RKO (cell line): ENCODE measurements around the gene UBL4A.

ENCODE experiments used
- DNase-seq: peaks from one replicate; pipeline ENCODE4 v3.0.0-alpha.2; 2016; ENCODE audit warnings: low spot score

The UBL4A gene

GRCh38 chrX:154486396-154487207, at the start of gene UBL4A:
Gene UBL4A, minus strand, starts transcription at chrX:154486615. Its CDS starts 31 bp downstream, at chrX:154486584.
- DNase-seq = peak; percentile 61

GRCh38 chrX:154535892-154536291, 49.5 kb upstream of the UBL4A start:
- DNase-seq = no peak

- DNase-seq = peak; percentile 87
Observed at GRCh38 chrX:154534526-154535322, 48.3 kb upstream of the UBL4A start.

DNA sequence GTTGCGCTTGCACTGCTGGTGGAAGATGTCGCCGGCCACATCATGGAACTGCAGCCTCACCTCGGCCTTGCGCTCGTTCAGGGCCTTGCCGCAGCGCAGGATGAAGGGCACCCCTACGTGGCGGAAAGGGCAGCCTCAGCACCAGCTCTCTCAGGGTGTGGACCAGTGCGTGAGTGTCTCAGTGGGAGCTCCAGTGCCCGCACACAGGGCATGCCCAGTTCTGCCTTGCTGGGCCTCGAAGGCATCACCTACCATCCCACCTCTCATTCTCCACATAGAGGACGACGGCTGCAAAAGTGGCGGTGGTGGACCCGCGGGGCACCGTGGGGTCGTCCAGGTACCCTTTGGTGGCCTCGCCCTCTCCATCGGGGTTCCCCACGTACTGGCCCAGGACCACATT, 46.3 kb upstream of the UBL4A start:
- DNase-seq = no peak

GRCh38 chrX:154531626-154532025, 45.2 kb upstream of the UBL4A start:
- no peak for DNase-seq

- DNase-seq = no peak
Observed at GRCh38 chrX:154530286-154530685, 43.9 kb upstream of the UBL4A start.

GRCh38 chrX:154529206-154529612, 42.8 kb upstream of the UBL4A start:
- no peak for DNase-seq

DNA sequence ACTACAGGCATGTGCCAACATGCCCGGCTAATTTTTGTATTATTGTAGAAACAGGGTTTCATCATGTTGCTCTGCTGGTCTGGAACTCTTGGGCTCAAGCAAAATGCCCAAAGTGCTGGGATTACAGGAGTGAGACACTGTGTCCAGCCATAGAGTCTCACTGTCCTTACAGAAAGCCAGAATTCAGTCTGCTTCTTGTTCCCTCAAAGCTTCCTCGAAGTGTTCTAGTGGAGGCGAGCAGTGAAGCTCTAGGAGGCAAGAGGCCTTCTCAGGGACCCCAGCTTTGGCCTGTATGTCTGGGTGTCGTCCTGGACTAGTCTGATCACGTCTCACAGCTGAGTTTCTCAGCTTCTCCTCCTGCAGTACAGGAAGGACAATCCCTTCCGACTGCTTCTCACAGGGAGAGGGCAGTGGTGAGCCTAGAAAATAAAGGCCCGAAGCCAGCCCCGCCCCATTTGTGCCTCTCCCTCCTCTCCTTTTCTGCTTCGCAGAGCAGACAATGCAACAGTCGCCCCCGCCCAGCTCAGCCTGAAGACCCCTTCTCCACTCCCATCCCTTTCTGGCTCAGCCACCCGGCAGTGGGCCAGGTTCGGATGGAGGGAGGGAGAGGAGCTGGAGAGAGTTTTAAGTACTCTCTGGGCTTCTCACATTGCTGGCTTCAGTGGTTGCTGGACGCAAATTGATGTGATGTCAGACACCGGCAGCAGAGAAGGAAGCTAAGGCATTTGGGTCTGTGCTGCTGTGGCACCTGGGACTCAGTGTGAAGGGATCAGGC, 40.7 kb upstream of the UBL4A start:
- DNase-seq = peak; percentile 82

DNA sequence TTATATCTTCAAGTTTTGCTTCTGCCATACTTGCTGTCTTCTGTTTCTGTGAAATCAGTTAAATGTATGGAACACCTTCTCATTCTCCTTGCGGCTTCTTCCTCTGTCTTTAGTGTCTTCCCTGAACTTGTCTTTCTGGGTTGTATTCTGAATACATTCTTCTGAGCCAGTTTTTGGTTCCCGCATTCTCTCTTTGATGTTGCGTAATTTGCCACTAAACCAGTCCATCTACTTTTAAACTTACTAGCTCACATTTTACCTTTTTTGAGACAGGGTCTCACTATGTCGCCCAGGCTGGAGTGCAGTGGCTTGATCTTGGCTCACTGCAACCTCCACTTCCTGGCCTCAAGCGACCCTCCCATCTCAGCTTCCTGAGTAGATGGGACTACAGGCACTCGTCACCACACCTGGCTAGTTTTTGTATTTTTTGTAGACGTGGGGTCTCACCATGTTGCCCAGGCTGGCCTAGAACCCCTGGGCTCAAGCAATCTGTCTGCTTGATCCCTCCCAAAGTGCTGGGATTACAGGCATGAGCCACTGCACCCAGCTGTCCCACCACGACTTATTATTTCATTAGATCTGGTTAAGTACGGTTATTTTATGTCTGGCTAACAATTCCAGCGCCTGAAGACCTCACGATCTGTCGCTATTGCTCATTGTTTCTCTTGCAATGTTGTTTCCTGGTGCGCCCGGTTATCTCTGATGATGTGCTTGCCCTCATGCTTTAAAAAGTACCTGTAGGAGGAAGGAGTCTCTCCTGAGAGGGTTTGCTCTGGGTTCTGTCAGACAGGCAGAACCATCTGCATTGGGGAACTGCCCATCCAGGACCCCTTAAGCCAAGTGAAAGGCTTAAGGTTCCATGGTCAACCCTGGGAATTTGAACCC, 39.4 kb upstream of the UBL4A start:
- DNase-seq = no peak

GRCh38 chrX:154519389-154519788, 33.0 kb upstream of the UBL4A start:
- no peak for DNase-seq

DNA sequence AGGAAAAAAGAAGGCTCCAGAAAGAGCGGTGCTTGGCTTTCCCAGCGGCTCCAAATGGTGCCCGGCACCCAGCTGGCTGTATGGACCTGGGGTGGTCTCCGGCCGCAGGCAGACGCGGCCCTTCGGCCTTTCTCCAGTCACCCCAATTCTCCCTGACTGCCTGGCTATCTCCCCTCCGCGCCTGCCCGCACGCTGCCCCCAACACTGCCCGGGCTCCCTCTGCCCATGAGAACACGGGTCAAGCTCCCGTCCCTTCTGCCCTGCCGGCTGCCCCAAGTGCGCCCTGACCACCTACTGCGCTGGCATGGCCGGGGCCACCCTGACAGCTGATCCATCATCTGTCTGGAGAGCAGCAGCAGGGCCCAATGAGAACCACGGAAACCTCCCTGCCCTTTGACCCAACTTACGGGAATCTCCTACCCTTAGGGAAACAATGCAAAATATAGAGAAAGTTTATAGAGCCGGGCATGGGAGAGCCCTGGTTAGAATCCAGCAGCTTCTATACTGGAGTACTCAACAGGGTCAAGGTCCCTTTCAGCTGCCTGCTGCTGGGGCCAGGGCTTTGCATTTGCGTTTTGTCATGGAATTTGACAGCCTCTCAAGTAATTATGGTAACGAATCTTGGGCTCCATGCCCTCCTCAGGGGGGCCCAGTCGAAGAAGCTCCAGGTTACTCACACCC, 30.8 kb upstream of the UBL4A start:
- no peak for DNase-seq

- no peak for DNase-seq
Observed at GRCh38 chrX:154516656-154517100, 30.3 kb upstream of the UBL4A start.

DNA sequence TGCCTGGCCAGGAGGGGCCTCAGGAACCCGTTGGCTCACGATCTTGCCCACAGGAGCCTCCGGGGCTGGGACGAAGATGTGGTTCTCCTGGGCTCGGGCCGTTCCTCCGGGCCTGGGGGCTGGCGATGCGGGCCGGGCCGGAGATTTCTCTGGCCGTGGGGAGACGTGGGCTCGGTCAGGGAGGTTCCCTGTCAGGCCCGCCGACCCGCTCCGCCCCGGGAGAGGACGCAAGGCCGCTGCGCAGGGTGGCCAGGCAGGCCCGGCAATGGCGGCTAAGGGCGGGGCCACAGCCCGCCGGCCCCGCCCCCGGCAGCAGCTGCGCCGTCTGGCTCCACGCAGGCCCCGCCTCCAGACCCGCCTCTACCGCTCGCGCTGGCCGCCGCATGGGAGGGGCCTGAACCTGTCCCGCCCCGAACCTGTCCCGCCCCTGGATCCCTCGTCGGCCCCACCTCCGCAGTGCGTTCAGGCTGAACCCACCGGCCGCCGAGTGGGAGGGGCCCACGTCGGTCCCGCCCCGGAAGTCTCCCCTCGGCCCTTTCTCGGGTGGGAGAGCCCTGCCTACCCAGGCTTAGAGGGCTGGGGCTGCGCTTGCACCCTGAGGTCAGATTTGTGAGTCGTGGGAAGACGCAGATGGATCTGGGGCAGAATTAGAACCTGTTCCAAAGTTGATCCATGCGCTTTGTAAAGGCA, 29.7 kb upstream of the UBL4A start, which contains the start of gene FAM3A:
FAM3A (minus strand) TSS at position 267 of the 690 bp plus-strand sequence. CDS start 460 bp downstream, outside the sequence.
- DNase-seq = peak; percentile 85

GRCh38 chrX:154515090-154515965, 28.9 kb upstream of the UBL4A start:
- no peak for DNase-seq

- no peak for DNase-seq
Observed at GRCh38 chrX:154513716-154514115, 27.3 kb upstream of the UBL4A start.

DNA sequence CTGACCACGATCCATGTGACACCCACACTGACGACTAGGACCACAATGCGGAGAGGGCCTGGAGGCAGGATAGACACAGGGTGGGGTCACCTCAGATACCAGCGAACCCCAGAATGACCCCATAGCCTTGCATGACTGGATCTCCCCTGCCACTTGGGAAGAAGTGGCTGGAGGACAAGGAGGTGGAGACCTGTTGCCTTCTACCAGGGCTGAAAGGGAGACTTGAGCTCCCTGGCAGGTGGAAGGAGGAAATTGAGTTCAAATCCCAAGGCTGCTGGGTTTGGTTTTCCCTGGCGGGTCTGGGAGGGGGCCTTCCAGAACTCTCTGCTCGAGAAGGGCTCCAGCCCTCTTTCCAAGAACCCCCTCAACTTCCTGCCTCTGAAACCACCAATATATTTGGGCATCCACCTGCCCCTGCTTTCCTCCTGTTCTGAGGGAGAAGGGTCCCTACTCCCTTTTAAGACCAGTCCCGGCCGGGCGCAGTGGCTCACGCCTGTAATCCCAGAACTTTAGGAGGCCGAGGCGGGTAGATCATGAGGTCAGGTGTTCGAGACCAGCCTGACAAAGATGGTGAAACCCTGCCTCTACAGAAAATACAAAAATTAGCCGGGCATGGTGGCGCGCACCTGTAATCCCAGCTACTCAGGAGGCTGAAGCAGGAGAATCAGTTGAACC, 26.6 kb upstream of the UBL4A start:
- no peak for DNase-seq

DNA sequence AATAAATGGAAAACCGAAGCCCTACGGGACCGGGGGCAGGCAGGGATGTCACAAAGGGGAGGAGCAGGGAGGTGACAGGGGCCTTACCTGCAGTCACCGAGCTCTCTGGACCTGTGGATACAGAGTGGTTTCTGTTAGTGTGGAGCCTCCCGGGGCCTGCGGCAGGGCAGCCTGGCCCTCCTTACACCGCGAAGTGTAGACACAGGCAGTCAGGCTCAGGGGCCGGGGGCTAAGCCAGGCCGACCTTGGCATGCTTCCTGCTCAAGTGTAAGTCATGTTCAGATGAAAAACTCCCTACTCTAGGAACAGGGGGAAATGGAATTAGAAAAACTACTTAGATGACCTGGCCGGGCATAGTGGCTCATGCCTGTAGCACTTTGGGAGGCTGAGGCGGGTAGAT, 25.3 kb upstream of the UBL4A start:
- no peak for DNase-seq

- no peak for DNase-seq
Observed at GRCh38 chrX:154509455-154509854, 23.0 kb upstream of the UBL4A start.

DNA sequence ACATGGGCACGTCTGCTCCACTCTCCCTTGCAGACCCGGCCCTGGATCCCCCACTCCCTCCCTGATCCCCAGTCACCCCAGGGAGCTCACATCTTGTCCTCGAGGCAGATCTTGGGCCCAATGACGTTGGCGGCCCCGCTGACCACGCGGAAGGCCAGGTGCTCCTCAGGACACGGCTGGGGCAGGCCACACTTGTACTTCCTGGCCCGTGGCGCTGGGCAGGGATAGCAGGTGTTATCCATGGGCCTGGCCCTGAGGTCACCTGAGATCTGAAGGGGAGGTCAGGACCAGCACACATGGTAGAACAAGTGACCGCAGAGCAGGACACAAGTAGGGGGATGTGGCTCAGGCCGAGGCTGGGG, 21.9 kb upstream of the UBL4A start:
- DNase-seq = no peak
